OCI-LY1 (cell line): ENCODE measurements around the gene USP15.

Experiments used
- EZH2 ChIP-seq: fragments of 200-600 bp; sonication (generic), shearing (Covaris generic); IDR thresholded peaks from 2 replicates; pipeline ENCODE4 v1.8.0; 2017; ENCODE audit warnings: borderline replicate concordance, mixed run types, mild to moderate bottlenecking, antibody characterized with exemption, low read length, moderate library complexity, mixed read lengths
- TF ChIP-seq, protein P1 (sequence below): fragments of 200-600 bp; sonication (generic), shearing (Covaris generic); IDR thresholded peaks from 2 replicates; pipeline ENCODE4 v1.5.1; 2017; ENCODE audit warnings: mild to moderate bottlenecking, antibody characterized with exemption, low read length, moderate library complexity, mixed read lengths

DNA sequence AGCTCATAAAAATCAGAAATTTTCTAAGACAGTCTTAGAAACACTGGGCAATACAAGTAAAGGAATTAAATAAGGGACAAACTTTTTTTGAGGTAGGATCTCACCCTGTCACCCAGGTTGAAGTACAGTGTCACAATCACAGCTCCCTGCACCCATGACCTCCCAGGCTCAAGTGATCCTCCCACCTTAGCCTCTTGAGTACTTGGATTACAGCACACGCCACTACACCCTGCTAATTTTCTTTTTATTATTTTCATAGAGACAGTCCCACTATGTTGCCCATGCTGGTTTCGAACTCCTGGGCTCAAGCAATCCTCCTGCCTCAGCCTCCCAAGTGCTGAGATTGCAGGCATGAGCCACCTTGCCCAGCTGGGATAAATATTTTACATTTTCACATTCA, 90.3 kb downstream of the USP15 start:
- TF ChIP-seq, protein P1, sequence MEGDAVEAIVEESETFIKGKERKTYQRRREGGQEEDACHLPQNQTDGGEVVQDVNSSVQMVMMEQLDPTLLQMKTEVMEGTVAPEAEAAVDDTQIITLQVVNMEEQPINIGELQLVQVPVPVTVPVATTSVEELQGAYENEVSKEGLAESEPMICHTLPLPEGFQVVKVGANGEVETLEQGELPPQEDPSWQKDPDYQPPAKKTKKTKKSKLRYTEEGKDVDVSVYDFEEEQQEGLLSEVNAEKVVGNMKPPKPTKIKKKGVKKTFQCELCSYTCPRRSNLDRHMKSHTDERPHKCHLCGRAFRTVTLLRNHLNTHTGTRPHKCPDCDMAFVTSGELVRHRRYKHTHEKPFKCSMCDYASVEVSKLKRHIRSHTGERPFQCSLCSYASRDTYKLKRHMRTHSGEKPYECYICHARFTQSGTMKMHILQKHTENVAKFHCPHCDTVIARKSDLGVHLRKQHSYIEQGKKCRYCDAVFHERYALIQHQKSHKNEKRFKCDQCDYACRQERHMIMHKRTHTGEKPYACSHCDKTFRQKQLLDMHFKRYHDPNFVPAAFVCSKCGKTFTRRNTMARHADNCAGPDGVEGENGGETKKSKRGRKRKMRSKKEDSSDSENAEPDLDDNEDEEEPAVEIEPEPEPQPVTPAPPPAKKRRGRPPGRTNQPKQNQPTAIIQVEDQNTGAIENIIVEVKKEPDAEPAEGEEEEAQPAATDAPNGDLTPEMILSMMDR = no peak
- TF ChIP-seq EZH2 = no peak
